Panc1 (cell line): ENCODE results near the gene CEP250. TPM values are rescaled to one million over a fixed set of nuclear protein-coding genes. Genes with fewer than 3 reads are reported as not detected.

Source experiments
- ATAC-seq: fragments of 200-7000 bp; cut with Tn5 transposase; 2 replicates; pipeline ENCODE4 v1.9.1; 2020; ENCODE audit warnings: mild to moderate bottlenecking, moderate library complexity
- BruUV-seq: library from RNA; stranded (reverse); fragments of 400-500 nt; replicated peaks from 2 replicates; lab custom pipeline; 2021; lab: Mats Ljungman, UMichigan
- CTCF ChIA-PET: fragments of 300-600 bp; sonication (Branson Sonifier 250); formaldehyde crosslinking; loops from one replicate; lab custom pipeline; 2022; ENCODE audit warnings: antibody characterized with exemption; lab: Charles Lee
- POLR2A ChIA-PET: fragments of 300-600 bp; sonication (Branson Sonifier 250); formaldehyde crosslinking; loops from one replicate; lab custom pipeline; 2022; ENCODE audit warnings: antibody characterized with exemption; lab: Charles Lee
- DNase-seq: peaks from one replicate; pipeline ENCODE4 v3.0.0-alpha.2; 2010; ENCODE audit warnings: low read depth, low spot score
- H3K27ac ChIP-seq: 2 replicates; pipeline ENCODE4 v1.5.1; 2011; ENCODE audit warnings: mild to moderate bottlenecking, low read length, inconsistent platforms
- H3K27me3 ChIP-seq: fragments of 200-500 bp; sonication (Bioruptor generic); 2 replicates; pipeline ENCODE4 v1.6.0; 2014; ENCODE audit warnings: low read length, inconsistent platforms; ENCODE audit not compliant: control insufficient read depth, insufficient read depth
- H3K36me3 ChIP-seq: fragments of 200-500 bp; sonication (Bioruptor generic); 2 replicates; pipeline ENCODE4 v1.5.1; 2014; ENCODE audit warnings: inconsistent platforms, mild to moderate bottlenecking, low read length, moderate library complexity; ENCODE audit not compliant: control insufficient read depth, insufficient read depth
- H3K4me1 ChIP-seq: 2 replicates; pipeline ENCODE4 v1.5.1; 2011; ENCODE audit warnings: inconsistent platforms, mild to moderate bottlenecking, low read length, moderate library complexity; ENCODE audit not compliant: control insufficient read depth, insufficient read depth
- H3K4me3 ChIP-seq, 2 experiments: 2 replicates each; pipeline ENCODE4 v1.5.1; 2011 to 2012; ENCODE audit warnings: low read depth in 2 of 2, low read length in 2 of 2, mild to moderate bottlenecking in 2 of 2, inconsistent platforms in 1 of 2, moderate library complexity in 1 of 2
- H3K9me3 ChIP-seq: fragments of 200-500 bp; sonication (Bioruptor generic); 2 replicates; pipeline ENCODE4 v1.5.1; 2014; ENCODE audit warnings: low read depth, mild to moderate bottlenecking, inconsistent platforms, low read length, moderate library complexity; ENCODE audit not compliant: control insufficient read depth, insufficient read depth
- CTCF ChIP-seq: fragments of 450-650 bp; IDR thresholded peaks from 2 replicates; pipeline ENCODE4 v1.5.1; 2017; ENCODE audit warnings: mild to moderate bottlenecking
- POLR2AphosphoS5 ChIP-seq: IDR thresholded peaks from 2 replicates; pipeline ENCODE4 v1.6.1; 2012; ENCODE audit warnings: mild to moderate bottlenecking, low read depth, low read length, moderate library complexity
- REST ChIP-seq, 2 experiments: IDR thresholded peaks; 2 replicates each; pipeline ENCODE4 v1.6.1; 2011 to 2012; ENCODE audit warnings: low read depth in 2 of 2, control low read depth in 1 of 2, low read length in 1 of 2, mild to moderate bottlenecking in 1 of 2, moderate library complexity in 1 of 2; ENCODE audit not compliant: insufficient read depth in 1 of 2
- SIN3A ChIP-seq: IDR thresholded peaks from 2 replicates; pipeline ENCODE4 v1.6.1; 2012; ENCODE audit warnings: low read depth, mild to moderate bottlenecking, low read length, moderate library complexity, borderline replicate concordance; ENCODE audit not compliant: insufficient read depth
- TCF7L2 ChIP-seq: IDR thresholded peaks from 2 replicates; pipeline ENCODE4 v1.6.1; 2011; ENCODE audit warnings: mild to moderate bottlenecking, low read depth, low read length, inconsistent platforms
- in situ Hi-C: cut with HindIII; loops from 2 replicates; pipeline ENCODE4 v1.10.0; 2016; ENCODE audit warnings: low sequenced_read_pairs, low pct_unique_long_range_greater_than_20kb
- intact Hi-C: fragments of 100-400 bp; cut with micrococcal nuclease; formaldehyde crosslinking; loops from one replicate; pipeline ENCODE4 v1.10.0; 2022; ENCODE audit not compliant: unreplicated experiment
- total RNA-seq: library from RNA; stranded (reverse); gene quantifications from one replicate; pipeline ENCODE4 v1.2.1, GENCODE V29; 2021; ENCODE audit not compliant: unreplicated experiment

Gene CEP250
- total RNA-seq, 1 experiment from 2014 or later: 82.5 TPM

DNA sequence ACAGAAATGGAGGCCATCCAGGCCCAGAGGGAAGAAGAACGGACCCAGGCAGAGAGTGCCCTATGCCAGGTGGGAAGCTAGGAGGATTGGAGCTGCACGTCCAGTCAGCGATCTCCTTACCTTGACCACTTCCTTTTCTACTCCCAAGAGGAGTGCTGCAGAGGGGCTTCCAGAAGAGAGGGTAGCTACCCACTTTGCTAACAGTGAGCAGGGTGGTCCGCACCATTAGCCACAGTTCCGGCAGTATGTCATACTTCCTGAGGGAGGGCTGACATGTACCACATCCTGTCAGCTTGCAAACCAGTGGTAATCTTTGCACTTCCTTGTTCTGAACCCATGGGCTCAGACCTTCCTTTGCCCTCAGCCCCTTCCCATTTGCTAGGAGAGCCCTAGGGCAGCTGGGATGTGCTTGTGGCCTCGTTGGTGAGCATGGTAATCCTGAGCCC, 35.4 kb downstream of the CEP250 start:
- Histone ChIP-seq H3K9me3 (no peaks in the 10 kb centered on the region), H3K36me3 (0 out of 2 replicates have a peak, but pooled peaks cover 3% of the 10 kb centered on the region), H3K4me1 (no peaks in the 10 kb centered on the region), H3K4me3 (no peak overlapping the region), H3K27me3 (no peaks in the 10 kb centered on the region), H3K27ac (no peak overlapping the region)
- POLR2A ChIA-PET: no interaction called here
- DNase-seq (no peak), ATAC-seq (no peak)
- CTCF ChIA-PET: no interaction called here
- BruUV-seq: no TSS peak
- in situ Hi-C loops (no loop called here), intact Hi-C loops (no loop called here)
- no peak for TF ChIP-seq SIN3A
- no peak for TF ChIP-seq REST (IDR thresholded peaks at IDR 0.05; ENCODE audit: insufficient read depth in 1 of 2, low read depth in 2 of 2, low read length in 1 of 2)

- no peak for ATAC-seq
- Histone ChIP-seq H3K4me3 (no peak overlapping the region), H3K36me3 (0 out of 2 replicates have a peak, but pooled peaks cover 3% of the 10 kb centered on the region), H3K27ac (no peak overlapping the region), H3K4me1 (no peaks in the 10 kb centered on the region), H3K27me3 (no peaks in the 10 kb centered on the region), H3K9me3 (no peaks in the 10 kb centered on the region)
- DNase-seq: no peak
- ChIA-PET POLR2A (no interaction called here), CTCF (no interaction called here)
- in situ Hi-C loops (no loop called here), intact Hi-C loops (no loop called here)
- TF ChIP-seq REST (IDR thresholded peaks at IDR 0.05; ENCODE audit: insufficient read depth in 1 of 2, low read depth in 2 of 2, low read length in 1 of 2): no peak
- no peak for TF ChIP-seq CTCF
- TF ChIP-seq TCF7L2: no peak
- no peak for TF ChIP-seq SIN3A
- no peak for TF ChIP-seq POLR2AphosphoS5
- BruUV-seq: no TSS peak
Measured at GRCh38 chr20:35491823-35492222, 36.4 kb downstream of the CEP250 start.
